ENCODE results near the gene MZF1. TPM values are rescaled to one million over a fixed set of nuclear protein-coding genes. Genes with fewer than 3 reads are reported as not detected.

MZF1 gene
- total RNA-seq, 1 experiment from 2014 or later: 33.0 TPM

DNA sequence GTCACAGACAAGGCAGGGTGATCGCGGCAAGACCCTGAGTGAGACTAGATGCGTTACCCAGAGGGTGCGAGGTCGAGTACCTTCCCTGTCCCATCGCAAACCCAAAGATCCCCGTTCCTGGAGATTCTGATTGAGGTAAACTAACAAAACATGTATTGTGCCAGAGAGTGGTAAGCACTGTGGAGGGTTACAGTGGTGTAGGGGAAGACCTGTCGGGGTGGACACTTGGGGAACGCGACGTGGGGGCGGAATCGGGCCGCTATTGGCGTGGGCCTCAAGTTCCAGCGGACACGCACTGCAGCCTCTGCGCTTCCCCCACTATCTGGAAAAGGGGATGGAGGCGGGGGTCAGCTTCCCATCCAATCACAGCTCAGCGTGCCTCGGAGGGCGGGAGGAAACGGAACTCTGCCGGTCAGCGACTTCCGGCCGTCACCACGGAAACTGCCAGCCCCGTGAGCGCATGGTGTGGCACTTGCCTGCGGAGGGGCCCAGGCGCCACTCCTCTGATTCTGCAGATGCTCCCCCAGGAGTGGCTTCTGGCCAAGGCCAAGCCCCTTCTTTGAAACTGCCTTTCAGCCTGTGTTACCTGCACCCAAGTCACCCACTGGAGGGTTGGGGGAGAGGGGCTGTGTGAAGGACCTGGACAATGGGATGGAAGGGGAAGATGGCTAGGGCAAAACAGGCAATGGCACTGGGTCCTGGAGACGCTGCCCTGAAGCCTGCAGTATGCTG lies 13.7 kb downstream of the MZF1 start (continued):
- no peak for TF ChIP-seq REST (IDR thresholded peaks at IDR 0.05; ENCODE audit: low read depth)
- peak; percentile 85 for TF ChIP-seq SIN3A (IDR thresholded peaks at IDR 0.05; ENCODE audit: low read depth)
- TF ChIP-seq CBX3 (IDR thresholded peaks at IDR 0.05; ENCODE audit: low read depth): no peak; the same call in 1 of the 2 replicates
- TF ChIP-seq MAX (IDR thresholded peaks at IDR 0.05): peak; percentile 98

GRCh38 chr19:58558623-58559274 lies 14.4 kb downstream of the MZF1 start:
- Histone ChIP-seq H3K4me3 (replicated peaks in 1 of 2; ENCODE audit: low read depth in 1 of 2, low read length in 2 of 2) (peak overlapping the region; percentile 74 to 99), H3K27me3 (ENCODE audit: insufficient read depth, low read length) (no peaks in the 10 kb centered on the region), H3K79me2 (ENCODE audit: insufficient read depth, low read length) (peaks cover 51% of the 10 kb centered on the region), H3K4me1 (ENCODE audit: control insufficient read depth in 1 of 2, insufficient read depth in 2 of 2, low read length in 2 of 2) (peaks cover 22 to 49% of the 10 kb centered on the region in 2 experiments), H3K27ac (ENCODE audit: low read depth, low read length) (peak overlapping the region; percentile 98), H3K36me3 (ENCODE audit: control insufficient read depth in 1 of 2, insufficient read depth in 2 of 2, low read length in 2 of 2) (peaks cover 7 to 20% of the 10 kb centered on the region in 2 experiments; a peak in 2 of 4 replicates), H3K9ac (ENCODE audit: low read length) (peak overlapping the region; percentile 94), H2AFZ (ENCODE audit: low read depth, low read length, poor library complexity, severe bottlenecking) (no peak overlapping the region), H3K9me2 (ENCODE audit: insufficient read depth) (no peaks in the 10 kb centered on the region), H3K9me3 (ENCODE audit: control insufficient read depth in 1 of 2, insufficient read depth in 1 of 2, low read depth in 1 of 2, low read length in 2 of 2) (no peaks in the 10 kb centered on the region), H4K20me1 (ENCODE audit: insufficient read depth) (no peaks in the 10 kb centered on the region), H3K4me2 (ENCODE audit: low read length) (peak overlapping the region; percentile 79)
- RAD21 ChIA-PET (ENCODE audit: low non-redundant PET in 1 of 2, low total read pairs in 2 of 2, uncharacterized antibody in 2 of 2, unreplicated experiment in 2 of 2): no interaction called here
- intact Hi-C loops (cut with micrococcal nuclease): loop anchor here (1.0 kb wide), 1 partner anchor 15 kb away; the partner anchor contains the start of gene MZF1
- CTCF ChIA-PET: interaction anchor here (1.0 kb wide), 1 partner anchor 40 kb away, joined by 5 read pairs; the partner anchor contains the start of gene ZBTB45
- BruUV-seq (replicated peaks): no TSS peak
- DNase-seq (ENCODE audit: low read depth, low spot score) (peak; percentile 98), ATAC-seq (peak; percentile 68)
- POLR2A ChIA-PET: interaction anchor here (0.8 to 1.4 kb wide), 8 partner anchors 9 to 44 kb away, joined by 3 to 17 read pairs (median 6); partner anchors contain the start of genes MZF1, TRIM28 and ZBTB45
- TF ChIP-seq EGR1 (IDR thresholded peaks at IDR 0.05; ENCODE audit: low read depth) (0 out of 2 replicates have a peak, but pooled peaks have one; percentile 32), SRF (IDR thresholded peaks at IDR 0.05; ENCODE audit: low read depth) (peak; percentile 83; the same call in 1 of the 2 replicates), YY1 (IDR thresholded peaks at IDR 0.05; ENCODE audit: extremely low read depth, insufficient replicate concordance, low read depth, low read length) (peak; percentile 97), SIN3A (IDR thresholded peaks at IDR 0.05; ENCODE audit: low read depth) (no peak; the same call in 1 of the 2 replicates), EZH2 (IDR thresholded peaks at IDR 0.05) (no peak), REST (IDR thresholded peaks at IDR 0.05; ENCODE audit: low read depth) (no peak), FOSL1 (IDR thresholded peaks at IDR 0.05; ENCODE audit: low read depth) (no peak), POLR2A (IDR thresholded peaks at IDR 0.05; ENCODE audit: borderline replicate concordance, extremely low read depth, insufficient read depth, insufficient read length) (no peak), ZBTB33 (IDR thresholded peaks at IDR 0.05; ENCODE audit: extremely low read depth, insufficient replicate concordance, low read length) (no peak), CBX3 (IDR thresholded peaks at IDR 0.05; ENCODE audit: low read depth) (no peak), RAD21 (IDR thresholded peaks at IDR 0.05; ENCODE audit: low read depth) (no peak)

All from HCT116 (cell line).